AG10803 (cell line): Measurements from ENCODE around the gene CARD6.

Experiments
- DNase-seq: peaks from one replicate; pipeline ENCODE4 v3.0.0; 2010; ENCODE audit warnings: low read depth
- H3K4me3 ChIP-seq: 2 replicates; pipeline ENCODE4 v1.5.1; 2011; ENCODE audit warnings: mild to moderate bottlenecking, low read length, control low read depth
- TF ChIP-seq, protein P1 (sequence below): conservative IDR thresholded peaks from 2 replicates; pipeline ENCODE4 v1.5.1; 2011; ENCODE audit warnings: mild to moderate bottlenecking, low read length, control low read depth, inconsistent platforms

CARD6 gene

DNA sequence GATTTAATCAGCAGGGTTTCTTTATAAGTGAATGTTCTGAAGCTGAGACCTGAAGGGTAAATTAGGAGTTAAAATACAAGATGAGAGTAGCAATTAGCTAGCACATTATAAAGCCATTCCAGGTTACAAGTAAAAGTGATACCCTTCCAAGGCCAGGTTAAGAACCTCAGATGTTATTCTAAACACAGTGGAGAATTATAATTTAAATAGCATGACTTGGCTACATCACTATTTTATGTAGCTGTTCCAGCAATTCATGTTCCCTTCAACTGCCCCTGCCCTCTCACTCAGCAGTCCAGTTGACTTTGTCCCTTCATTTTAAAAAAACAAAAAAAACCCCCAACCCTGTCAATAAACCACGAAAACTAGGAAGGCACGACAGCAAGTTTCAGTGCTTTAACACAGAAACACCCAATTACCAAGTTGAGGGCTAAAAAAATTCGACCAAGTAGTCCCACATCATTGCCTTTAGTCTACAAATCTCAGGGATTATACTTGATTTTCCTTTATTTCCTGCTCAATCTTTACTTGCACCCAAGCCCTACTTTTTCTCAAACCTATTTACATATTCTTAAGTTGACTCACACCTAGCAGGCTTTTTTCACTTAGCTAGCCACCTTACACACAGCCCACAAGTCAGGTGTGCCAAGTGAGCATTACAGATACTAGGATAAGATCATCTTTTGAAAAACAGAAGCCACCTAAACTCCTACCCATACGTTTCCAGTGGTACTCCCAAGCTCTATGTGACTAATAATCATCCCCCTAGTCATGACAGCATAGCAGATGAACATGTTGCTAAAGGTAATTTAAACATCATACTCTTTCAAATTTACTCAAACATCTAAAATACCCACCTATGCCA is 9.6 kb upstream of the CARD6 start:
- H3K4me3 ChIP-seq: no peak overlapping the region
- DNase-seq: no peak

DNA sequence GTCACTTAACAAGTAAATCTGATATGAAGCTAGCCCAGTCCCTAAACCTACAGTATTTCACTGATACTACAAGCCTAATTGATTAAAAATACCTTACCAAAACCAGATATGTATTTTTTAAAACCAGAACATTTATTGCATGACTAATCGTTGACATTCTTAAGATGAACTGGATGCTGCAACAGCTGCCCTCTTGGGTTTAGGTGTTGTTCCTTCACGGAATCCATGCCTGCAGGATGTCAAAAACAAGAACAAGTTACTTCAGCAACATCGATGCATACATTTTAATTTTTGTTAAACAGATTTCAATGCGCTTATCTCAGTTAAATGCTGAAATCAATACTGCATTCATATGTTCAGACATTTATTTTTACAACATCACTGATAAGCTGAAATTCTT is 8.8 kb upstream of the CARD6 start:
- DNase-seq: no peak
- TF ChIP-seq, protein P1, sequence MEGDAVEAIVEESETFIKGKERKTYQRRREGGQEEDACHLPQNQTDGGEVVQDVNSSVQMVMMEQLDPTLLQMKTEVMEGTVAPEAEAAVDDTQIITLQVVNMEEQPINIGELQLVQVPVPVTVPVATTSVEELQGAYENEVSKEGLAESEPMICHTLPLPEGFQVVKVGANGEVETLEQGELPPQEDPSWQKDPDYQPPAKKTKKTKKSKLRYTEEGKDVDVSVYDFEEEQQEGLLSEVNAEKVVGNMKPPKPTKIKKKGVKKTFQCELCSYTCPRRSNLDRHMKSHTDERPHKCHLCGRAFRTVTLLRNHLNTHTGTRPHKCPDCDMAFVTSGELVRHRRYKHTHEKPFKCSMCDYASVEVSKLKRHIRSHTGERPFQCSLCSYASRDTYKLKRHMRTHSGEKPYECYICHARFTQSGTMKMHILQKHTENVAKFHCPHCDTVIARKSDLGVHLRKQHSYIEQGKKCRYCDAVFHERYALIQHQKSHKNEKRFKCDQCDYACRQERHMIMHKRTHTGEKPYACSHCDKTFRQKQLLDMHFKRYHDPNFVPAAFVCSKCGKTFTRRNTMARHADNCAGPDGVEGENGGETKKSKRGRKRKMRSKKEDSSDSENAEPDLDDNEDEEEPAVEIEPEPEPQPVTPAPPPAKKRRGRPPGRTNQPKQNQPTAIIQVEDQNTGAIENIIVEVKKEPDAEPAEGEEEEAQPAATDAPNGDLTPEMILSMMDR: no peak
- H3K4me3 ChIP-seq: no peak overlapping the region

More for the DNA sequence above, 9.6 kb upstream of the CARD6 start:
- TF ChIP-seq, protein P1: no peak

DNA sequence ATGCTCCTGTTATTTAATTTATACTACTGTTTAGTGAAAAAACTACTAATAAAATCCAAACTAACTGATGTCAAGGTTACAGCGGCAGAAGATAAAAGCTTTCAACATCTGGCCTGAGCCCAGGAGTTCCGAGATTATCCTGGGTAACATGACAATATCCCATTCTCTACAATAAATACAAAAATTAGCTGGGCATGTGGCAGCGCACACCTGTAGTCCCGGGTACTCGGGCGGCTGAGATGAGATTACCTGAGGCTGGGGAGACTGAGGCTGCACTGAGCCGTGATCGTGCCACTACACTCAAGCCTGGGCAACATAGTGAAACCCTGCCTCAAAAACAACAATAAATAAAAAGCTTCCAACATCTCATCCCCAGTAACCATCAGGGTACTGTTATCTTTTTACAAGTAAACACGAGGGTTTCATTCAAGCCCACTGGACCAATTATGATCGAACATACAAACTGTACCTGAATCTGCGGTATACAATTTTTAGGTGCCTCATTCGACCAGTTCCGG is 7.4 kb upstream of the CARD6 start:
- H3K4me3 ChIP-seq: peak overlapping the region; percentile 99
- TF ChIP-seq, protein P1: no peak
- no peak for DNase-seq

DNA sequence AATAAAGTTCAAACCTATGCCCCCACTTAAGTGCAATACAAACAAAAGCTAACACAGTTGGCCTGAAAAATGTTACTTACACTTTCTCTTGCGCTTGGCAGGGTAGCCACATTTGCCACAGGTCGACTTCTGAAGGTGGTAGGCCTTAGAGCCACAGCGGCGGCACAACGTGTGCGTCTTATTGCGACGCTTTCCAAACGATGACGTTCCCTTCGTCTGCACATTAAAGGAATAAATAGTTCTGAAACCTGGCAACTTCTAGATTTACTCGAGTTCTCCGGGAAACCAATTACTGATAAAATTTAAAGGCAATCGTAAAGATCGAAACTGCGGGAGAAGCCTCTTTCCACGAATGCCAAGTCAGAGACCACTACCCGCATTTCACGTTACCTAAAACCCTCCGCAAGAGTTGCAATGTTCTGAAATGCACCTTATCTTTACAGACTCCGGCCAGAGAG is 6.7 kb upstream of the CARD6 start:
- peak; percentile 44 for DNase-seq
- TF ChIP-seq, protein P1: no peak
- peak overlapping the region; percentile 99 for H3K4me3 ChIP-seq

DNA sequence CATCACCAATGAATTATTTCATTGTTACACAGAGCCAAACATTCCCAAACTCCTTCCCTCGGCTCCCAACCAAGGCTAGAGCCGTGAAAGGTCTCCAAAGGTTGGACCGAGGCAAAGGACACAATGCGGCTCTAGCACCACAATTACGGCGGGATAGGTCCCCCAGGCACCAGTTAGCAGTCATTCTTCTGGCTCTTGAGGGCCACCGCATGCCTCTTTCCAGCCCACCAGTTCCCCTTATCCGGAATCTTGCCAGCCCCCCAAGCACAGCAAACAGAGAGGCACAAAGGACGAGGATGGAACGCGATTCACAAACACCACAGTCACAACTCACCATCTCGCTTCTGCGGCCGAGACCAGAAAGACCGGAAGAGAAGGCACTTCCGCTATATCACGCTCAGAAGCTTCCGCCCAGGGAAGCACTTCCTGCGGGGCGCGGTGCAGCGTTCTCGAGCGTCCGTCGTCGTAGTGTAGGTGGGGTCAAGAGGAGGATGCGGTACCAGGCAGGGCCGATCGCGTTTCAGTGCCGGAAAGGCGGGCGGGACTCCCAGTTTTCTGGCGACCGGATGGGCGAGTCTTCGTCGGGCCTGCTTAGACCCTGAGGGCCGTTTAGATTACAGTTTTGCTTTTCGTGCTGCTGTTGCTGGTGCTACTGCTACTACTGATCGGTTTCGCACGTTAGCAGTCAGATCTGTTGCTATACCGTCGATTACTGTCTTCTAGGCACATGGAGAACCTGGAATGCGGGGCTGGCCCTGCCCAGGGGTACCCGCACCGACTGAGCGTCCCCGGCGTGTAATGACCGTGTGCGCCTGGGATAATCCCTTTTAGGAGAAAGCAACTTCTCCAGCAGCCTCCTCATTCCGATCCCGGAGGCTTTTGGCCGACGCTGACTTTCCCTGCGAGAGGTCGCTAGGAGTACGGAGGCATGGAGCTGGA is 6.0 kb upstream of the CARD6 start, which contains the start of gene RPL37:
TSS of gene RPL37 (minus strand) at position 374 of the 939 bp plus-strand sequence. CDS start at position 337, 37 bp downstream.
- H3K4me3 ChIP-seq: peak within 1 kb of the TSS; percentile 99
- DNase-seq: peak; percentile 98
- TF ChIP-seq, protein P1: no peak

DNA sequence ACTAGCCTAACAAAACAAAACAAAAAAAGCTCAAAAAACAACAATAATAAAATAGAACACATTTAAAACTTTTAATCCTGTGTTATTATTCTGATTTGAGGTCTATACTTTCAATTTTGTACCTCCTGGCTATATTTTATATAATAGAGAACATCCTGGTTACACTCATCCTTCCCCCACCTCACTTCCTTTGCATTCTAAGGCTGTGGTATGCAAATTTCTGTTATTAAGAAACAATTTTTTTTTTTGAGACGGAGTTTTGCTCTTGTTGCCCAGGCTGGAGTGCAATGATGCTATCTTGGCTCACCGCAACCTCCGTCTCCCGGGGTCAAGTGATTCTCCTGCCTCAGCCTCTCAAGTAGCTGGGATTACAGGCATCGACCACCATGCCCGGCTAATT is 3.1 kb upstream of the CARD6 start:
- DNase-seq: no peak
- TF ChIP-seq, protein P1: no peak
- H3K4me3 ChIP-seq: no peak overlapping the region
